ENCODE measurements around the gene MIGA2.

DNA sequence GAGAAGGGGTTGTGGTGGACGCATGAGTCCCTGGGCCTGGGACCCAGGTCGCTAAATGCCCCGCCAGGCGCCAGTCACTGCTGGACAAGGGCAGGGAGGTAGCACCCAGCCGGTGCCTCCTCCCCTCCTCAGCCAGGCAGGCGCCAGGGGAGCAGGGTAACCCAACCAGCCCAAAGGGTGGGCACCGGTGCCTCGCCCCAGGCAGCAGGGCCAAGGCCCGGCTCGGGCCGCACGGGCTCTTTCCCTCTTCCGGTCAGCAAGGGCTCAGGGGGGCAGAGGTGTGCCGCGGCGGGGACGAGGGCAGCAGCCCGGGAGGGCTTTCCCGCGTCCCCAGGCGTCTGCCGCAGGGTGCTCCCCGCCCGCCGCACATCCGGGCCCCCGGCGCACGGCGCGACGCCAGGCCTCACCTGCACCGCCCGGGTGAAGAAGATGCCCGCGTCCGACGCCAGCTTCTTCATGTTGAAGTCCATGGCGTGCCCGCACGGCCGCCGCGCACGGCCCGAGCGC is 8.7 kb upstream of the MIGA2 start:
- TF ChIP-seq, protein P1, sequence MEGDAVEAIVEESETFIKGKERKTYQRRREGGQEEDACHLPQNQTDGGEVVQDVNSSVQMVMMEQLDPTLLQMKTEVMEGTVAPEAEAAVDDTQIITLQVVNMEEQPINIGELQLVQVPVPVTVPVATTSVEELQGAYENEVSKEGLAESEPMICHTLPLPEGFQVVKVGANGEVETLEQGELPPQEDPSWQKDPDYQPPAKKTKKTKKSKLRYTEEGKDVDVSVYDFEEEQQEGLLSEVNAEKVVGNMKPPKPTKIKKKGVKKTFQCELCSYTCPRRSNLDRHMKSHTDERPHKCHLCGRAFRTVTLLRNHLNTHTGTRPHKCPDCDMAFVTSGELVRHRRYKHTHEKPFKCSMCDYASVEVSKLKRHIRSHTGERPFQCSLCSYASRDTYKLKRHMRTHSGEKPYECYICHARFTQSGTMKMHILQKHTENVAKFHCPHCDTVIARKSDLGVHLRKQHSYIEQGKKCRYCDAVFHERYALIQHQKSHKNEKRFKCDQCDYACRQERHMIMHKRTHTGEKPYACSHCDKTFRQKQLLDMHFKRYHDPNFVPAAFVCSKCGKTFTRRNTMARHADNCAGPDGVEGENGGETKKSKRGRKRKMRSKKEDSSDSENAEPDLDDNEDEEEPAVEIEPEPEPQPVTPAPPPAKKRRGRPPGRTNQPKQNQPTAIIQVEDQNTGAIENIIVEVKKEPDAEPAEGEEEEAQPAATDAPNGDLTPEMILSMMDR (IDR thresholded peaks at IDR 0.05), result no peak
- TF ChIP-seq EP300 (IDR thresholded peaks at IDR 0.05; ENCODE audit: low read depth), result no peak

Data from transverse colon (tissue), 3 donors.